NB4 (cell line): Measurements from ENCODE around the gene PET100.

Experiments used
- POLR2A ChIP-seq: IDR thresholded peaks from 2 replicates; pipeline ENCODE4 v1.6.1; 2011; ENCODE audit warnings: mild to moderate bottlenecking; ENCODE audit not compliant: insufficient read length; ENCODE audit errors: extremely low read depth
- TF ChIP-seq, protein P1 (sequence below): IDR thresholded peaks from one replicate; pipeline ENCODE4 v1.5.1; 2012; ENCODE audit warnings: low read depth, low read length
- TF ChIP-seq, protein P2 (sequence below): IDR thresholded peaks from 2 replicates; pipeline ENCODE4 v1.6.1; 2011; ENCODE audit warnings: low read depth, low read length

DNA sequence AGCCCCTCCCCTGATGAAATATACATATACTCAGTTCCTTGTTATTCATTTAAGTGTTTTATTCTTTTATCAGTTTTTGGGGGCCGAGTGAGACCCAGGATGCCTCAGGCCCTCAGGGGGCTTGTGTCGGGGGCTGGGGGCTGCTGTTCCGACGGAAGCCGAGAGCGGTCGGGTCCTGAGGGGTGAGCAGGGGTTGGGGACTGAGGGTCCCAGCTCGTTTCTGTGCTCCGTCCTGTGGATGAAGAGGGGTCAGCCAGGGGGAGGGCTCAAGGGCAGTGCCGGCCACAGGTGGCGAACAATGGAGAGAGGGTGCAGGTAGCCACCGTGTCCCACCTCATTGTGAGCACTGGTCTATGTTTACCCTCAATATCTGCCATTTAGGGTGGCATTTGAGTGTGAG lies 2.0 kb downstream of the PET100 start:
- TF ChIP-seq, protein P1, sequence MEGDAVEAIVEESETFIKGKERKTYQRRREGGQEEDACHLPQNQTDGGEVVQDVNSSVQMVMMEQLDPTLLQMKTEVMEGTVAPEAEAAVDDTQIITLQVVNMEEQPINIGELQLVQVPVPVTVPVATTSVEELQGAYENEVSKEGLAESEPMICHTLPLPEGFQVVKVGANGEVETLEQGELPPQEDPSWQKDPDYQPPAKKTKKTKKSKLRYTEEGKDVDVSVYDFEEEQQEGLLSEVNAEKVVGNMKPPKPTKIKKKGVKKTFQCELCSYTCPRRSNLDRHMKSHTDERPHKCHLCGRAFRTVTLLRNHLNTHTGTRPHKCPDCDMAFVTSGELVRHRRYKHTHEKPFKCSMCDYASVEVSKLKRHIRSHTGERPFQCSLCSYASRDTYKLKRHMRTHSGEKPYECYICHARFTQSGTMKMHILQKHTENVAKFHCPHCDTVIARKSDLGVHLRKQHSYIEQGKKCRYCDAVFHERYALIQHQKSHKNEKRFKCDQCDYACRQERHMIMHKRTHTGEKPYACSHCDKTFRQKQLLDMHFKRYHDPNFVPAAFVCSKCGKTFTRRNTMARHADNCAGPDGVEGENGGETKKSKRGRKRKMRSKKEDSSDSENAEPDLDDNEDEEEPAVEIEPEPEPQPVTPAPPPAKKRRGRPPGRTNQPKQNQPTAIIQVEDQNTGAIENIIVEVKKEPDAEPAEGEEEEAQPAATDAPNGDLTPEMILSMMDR, result no peak
- no peak for TF ChIP-seq POLR2A
- TF ChIP-seq, protein P2, sequence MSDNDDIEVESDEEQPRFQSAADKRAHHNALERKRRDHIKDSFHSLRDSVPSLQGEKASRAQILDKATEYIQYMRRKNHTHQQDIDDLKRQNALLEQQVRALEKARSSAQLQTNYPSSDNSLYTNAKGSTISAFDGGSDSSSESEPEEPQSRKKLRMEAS, result no peak
